ENCODE results near the gene SINHCAF. TPM values are rescaled to one million over a fixed set of nuclear protein-coding genes. Genes with fewer than 3 reads are reported as not detected.

Gene SINHCAF
- total RNA-seq, 2 donors from 2014 or later = 24.4 to 34.5 TPM

DNA sequence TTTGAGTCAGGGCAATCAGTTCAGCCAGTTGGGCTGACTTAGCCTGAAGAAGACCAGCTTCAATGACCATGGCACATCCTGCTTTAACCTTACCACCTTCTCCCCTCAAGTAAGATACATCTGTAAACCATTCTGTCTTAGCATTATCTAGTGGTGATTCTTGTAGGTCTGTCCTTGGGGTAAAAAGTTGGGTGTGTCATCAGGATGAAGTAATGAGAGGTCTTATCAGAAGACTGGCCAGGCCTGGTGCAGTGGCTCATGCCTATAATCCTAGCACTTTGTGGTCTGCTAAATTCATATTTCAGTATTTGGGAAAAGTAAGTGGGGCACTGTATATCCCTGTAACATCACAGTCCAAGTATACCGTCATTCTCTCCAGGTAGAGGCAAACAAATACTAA lies 19.1 kb downstream of the SINHCAF start:
- intact Hi-C loops (cut with DNase I) = no loop called here
- DNase-seq (no peak), ATAC-seq (no peak)
- WGBS, 2 donors = 100% methylated on average over 1 of the region's 1 CpG
- Histone ChIP-seq H3K9me3 (no peaks in the 10 kb centered on the region), H3K4me1 (peaks cover 6% of the 10 kb centered on the region), H3K27ac (no peak overlapping the region), H3K4me3 (no peak overlapping the region), H3K27me3 (no peaks in the 10 kb centered on the region), H3K36me3 (replicated peaks in 1 of 2; ENCODE audit: insufficient read depth in 1 of 2, low read depth in 2 of 2) (peaks cover 0 to 2% of the 10 kb centered on the region in 2 donors)
- TF ChIP-seq CTCF (IDR thresholded peaks at IDR 0.05) (no peak), POLR2A (IDR thresholded peaks at IDR 0.05) (no peak)

- H3K36me3 ChIP-seq (replicated peaks in 1 of 2; ENCODE audit: insufficient read depth in 1 of 2, low read depth in 2 of 2) = peaks cover 0 to 2% of the 10 kb centered on the region in 2 donors
- DNase-seq (no peak), ATAC-seq (no peak)
- no peak overlapping the region for H3K4me3 ChIP-seq
- no peaks in the 10 kb centered on the region for H3K9me3 ChIP-seq
- H3K27me3 ChIP-seq = no peaks in the 10 kb centered on the region
- peaks cover 6% of the 10 kb centered on the region for H3K4me1 ChIP-seq
- H3K27ac ChIP-seq = no peak overlapping the region
- TF ChIP-seq CTCF (IDR thresholded peaks at IDR 0.05) = no peak
- no peak for TF ChIP-seq POLR2A (IDR thresholded peaks at IDR 0.05)
- WGBS, 2 donors = 94% methylated on average over 5 of the region's 5 CpGs
- intact Hi-C loops (cut with DNase I) = no loop called here
These were observed 22.5 kb downstream of the SINHCAF start for GRCh38 chr12:31303466-31303865.

DNA sequence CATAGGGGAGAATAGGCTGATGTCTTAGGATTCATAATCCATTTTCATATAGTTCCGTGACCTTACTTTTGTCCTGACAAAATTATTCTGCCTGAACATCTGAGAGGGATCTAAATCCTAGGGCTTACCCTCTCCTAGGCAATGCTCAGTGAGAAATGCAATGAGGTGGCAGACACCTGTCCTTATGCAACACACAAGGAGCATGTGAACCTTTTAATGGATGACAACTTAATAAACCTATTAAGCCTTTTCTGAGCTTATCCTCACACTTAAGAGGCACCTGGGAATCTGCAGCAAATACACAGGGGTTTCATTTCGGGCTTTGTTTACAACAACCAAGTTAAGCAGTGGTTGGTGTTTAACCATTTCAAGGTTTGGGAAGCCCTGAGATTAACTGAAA lies 24.6 kb downstream of the SINHCAF start:
- Histone ChIP-seq H3K27ac (no peak overlapping the region), H3K9me3 (no peaks in the 10 kb centered on the region), H3K4me1 (peaks cover 6% of the 10 kb centered on the region), H3K4me3 (no peak overlapping the region), H3K36me3 (replicated peaks in 1 of 2; ENCODE audit: insufficient read depth in 1 of 2, low read depth in 2 of 2) (peaks cover 0 to 6% of the 10 kb centered on the region in 2 donors), H3K27me3 (no peaks in the 10 kb centered on the region)
- DNase-seq = no peak
- no peak for ATAC-seq
- intact Hi-C loops (cut with DNase I) = no loop called here
- no peak for TF ChIP-seq POLR2A (IDR thresholded peaks at IDR 0.05)
- no peak for TF ChIP-seq CTCF (IDR thresholded peaks at IDR 0.05)
- 68 to 83% methylated on average over 2 of the region's 2 CpGs for WGBS, 2 donors

DNA sequence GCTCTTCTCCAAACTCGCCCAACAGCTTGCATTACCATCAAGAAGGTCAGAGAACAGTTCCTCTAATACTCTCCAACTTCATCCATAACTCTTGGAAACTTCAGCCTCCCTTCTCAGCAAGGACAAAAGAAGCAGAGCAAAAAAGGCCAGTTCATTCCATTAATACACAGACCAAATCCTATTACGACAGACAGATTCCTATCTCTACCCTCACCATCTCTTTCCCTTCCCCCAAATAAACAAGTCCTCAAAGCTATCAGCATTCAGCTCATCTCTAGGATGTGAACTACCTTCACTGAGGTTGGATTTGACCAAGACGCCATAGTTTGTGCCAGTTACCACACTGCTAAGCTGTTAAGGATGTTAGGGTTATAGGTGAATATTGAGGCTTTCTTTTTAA lies 25.2 kb downstream of the SINHCAF start:
- TF ChIP-seq POLR2A (IDR thresholded peaks at IDR 0.05) = no peak
- no peak for TF ChIP-seq CTCF (IDR thresholded peaks at IDR 0.05)
- H3K27ac ChIP-seq = no peak overlapping the region
- WGBS, 2 donors = 93 to 95% methylated on average over 3 of the region's 3 CpGs
- DNase-seq (no peak), ATAC-seq (no peak)
- H3K4me3 ChIP-seq = no peak overlapping the region
- H3K36me3 ChIP-seq (replicated peaks in 1 of 2; ENCODE audit: insufficient read depth in 1 of 2, low read depth in 2 of 2) = peaks cover 0 to 6% of the 10 kb centered on the region in 2 donors
- no peaks in the 10 kb centered on the region for H3K27me3 ChIP-seq
- intact Hi-C loops (cut with DNase I) = no loop called here
- H3K4me1 ChIP-seq = peaks cover 6% of the 10 kb centered on the region
- no peaks in the 10 kb centered on the region for H3K9me3 ChIP-seq

DNA sequence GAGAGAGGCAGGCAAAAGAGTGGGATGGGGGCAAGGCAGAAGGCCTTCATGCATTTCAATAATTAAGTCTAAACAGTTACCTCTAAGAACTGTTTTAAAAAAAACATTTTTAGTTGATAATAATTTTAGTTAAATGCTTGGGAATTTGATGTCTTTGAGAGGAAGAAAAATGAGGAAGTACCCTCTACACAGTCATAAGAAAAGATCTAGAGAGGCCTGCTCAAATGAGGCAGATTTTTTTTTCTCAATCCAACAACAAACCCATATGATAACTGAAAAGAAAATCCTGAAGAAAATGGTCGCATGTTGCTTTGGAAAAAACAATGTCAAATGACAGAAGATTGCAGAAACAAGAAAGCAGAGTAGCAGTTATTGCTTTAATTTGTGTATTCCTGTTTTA lies 25.6 kb downstream of the SINHCAF start:
- TF ChIP-seq CTCF (IDR thresholded peaks at IDR 0.05) (no peak), POLR2A (IDR thresholded peaks at IDR 0.05) (no peak)
- no peak overlapping the region for H3K27ac ChIP-seq
- WGBS, 2 donors = 88 to 89% methylated on average over 1 of the region's 1 CpG
- intact Hi-C loops (cut with DNase I) = no loop called here
- ATAC-seq (no peak), DNase-seq (no peak)
- no peaks in the 10 kb centered on the region for H3K27me3 ChIP-seq
- peaks cover 0 to 6% of the 10 kb centered on the region in 2 donors for H3K36me3 ChIP-seq (replicated peaks in 1 of 2; ENCODE audit: insufficient read depth in 1 of 2, low read depth in 2 of 2)
- H3K9me3 ChIP-seq = no peaks in the 10 kb centered on the region
- peaks cover 6% of the 10 kb centered on the region for H3K4me1 ChIP-seq
- no peak overlapping the region for H3K4me3 ChIP-seq
